Middle frontal gyrus (tissue), 1 donor: ENCODE results near the gene USP2.

Experiments used
- DNase-seq: peaks from one replicate; pipeline ENCODE4 v3.0.0-alpha.2; 2015; ENCODE audit warnings: low spot score; ENCODE audit errors: extremely low spot score

Gene USP2

DNA sequence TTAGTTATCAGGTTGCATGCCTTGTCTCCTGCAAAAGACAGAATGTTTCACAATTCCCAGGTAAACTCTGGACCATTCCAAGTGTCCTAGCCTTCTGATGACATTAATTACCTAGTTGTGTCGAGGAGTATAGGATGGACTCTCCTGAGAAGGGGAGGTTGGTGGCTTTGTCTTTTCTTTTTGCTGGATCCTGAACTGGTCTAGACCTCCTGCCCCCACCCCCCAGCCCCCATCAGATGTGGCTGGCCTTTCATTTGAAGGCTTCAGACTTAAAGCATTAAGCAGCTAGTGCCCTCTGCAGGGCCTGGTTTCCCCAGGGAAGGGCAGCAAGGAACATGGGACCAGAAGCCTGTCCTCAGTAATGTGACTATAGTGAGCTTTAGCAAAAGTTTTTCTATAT lies 74.3 kb downstream of the USP2 start:
- DNase-seq, result no peak

DNA sequence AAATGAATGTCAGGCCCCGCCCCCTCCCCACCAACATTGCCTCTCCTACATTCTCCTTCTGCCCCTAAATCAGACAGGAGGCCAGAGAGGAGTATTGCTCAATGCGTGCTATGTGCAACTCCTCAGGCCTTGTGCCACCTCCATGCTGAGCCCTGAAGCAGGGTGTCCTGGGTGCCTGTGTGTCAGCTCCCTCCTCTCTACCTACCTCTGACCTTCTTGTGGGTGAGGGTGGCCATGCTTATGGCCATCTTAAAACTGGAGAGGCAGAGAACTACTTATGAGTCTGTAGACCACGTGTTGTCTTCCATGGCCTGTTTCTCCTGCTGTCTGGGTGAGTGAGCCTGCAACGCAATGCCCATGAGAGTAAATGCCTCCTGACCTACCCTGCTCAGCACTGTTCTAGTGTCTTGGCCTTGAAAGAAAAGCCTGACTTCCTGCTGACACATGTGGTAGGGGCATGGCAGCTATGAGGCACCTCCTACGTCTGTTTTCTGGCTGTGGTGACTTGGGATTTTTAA lies 75.1 kb downstream of the USP2 start:
- DNase-seq, result no peak

- no peak for DNase-seq
These were observed 75.7 kb downstream of the USP2 start for GRCh38 chr11:119305556-119306372.
